T-helper 17 cell (primary cell): ENCODE data around the gene ZNF207. TPM values are rescaled to one million over a fixed set of nuclear protein-coding genes. Genes with fewer than 3 reads are reported as not detected.
A peak's percentile ranks its signal among the peaks of the same experiment; 100 is the strongest.
"Not testable (repeated sequence)": the region's sequence is repeated elsewhere in the genome, so short reads cannot be mapped to it uniquely, and the experiment has no call there.

Source experiments
- ATAC-seq: fragments of 150-1000 bp; cut with Tn5 transposase; 2 replicates; pipeline ENCODE4 v1.10.0; 2021; ENCODE audit warnings: mild to moderate bottlenecking, moderate library complexity
- DNase-seq, 3 donors: peaks; one replicate each; pipeline versions ENCODE4 v3.0.0 to v3.0.0-alpha.2; 2020 to 2021
- H3K9me3 ChIP-seq: one replicate; pipeline ENCODE4 v1.7.0; 2013; ENCODE audit warnings: low read length, mild to moderate bottlenecking; ENCODE audit not compliant: control insufficient read depth, poor library complexity, severe bottlenecking
- H3K27ac Mint-ChIP-seq: one replicate; pipeline ENCODE4 v1.8.0; 2022; ENCODE audit warnings: mild to moderate bottlenecking, moderate library complexity, mixed read lengths
- H3K27me3 Mint-ChIP-seq: one replicate; pipeline ENCODE4 v1.8.0; 2022; ENCODE audit warnings: mixed read lengths
- H3K36me3 Mint-ChIP-seq: one replicate; pipeline ENCODE4 v1.8.0; 2022; ENCODE audit warnings: low read depth, mixed read lengths
- H3K4me1 Mint-ChIP-seq: one replicate; pipeline ENCODE4 v1.8.0; 2022; ENCODE audit warnings: mild to moderate bottlenecking, mixed read lengths
- H3K4me3 Mint-ChIP-seq: one replicate; pipeline ENCODE4 v1.8.0; 2022; ENCODE audit warnings: mild to moderate bottlenecking, moderate library complexity, mixed read lengths
- total RNA-seq, 4 donors: library from RNA in 2 of 4; stranded (reverse) in 2 of 4; gene quantifications; one replicate each; pipeline ENCODE4 v1.2.3 and lab custom pipeline; 2022 to 2026

The ZNF207 gene
- total RNA-seq, 2 donors from 2014 or later, result 259 to 269 TPM

- H3K4me3 Mint-ChIP-seq, result peak overlapping the region; percentile 98
Observed at GRCh38 chr17:32342603-32343325, 7.2 kb upstream of the ZNF207 start.

GRCh38 chr17:32345951-32346600, 3.9 kb upstream of the ZNF207 start:
- peaks cover 10% of the 10 kb centered on the region for H3K36me3 Mint-ChIP-seq
- H3K4me3 Mint-ChIP-seq, result no peak overlapping the region
- no peak for ATAC-seq
- no peak for DNase-seq
- H3K27me3 Mint-ChIP-seq, result no peaks in the 10 kb centered on the region
- peaks cover 22% of the 10 kb centered on the region for H3K4me1 Mint-ChIP-seq
- no peaks in the 10 kb centered on the region for H3K9me3 ChIP-seq
- H3K27ac Mint-ChIP-seq, result no peak overlapping the region

More at GRCh38 chr17:32342603-32343325, 7.2 kb upstream of the ZNF207 start:
- Mint-ChIP-seq H3K4me1 (peaks cover 15% of the 10 kb centered on the region), H3K27me3 (no peaks in the 10 kb centered on the region), H3K36me3 (peaks cover 4% of the 10 kb centered on the region), H3K27ac (peak overlapping the region; percentile 96)
- ATAC-seq, result no peak
- no peaks in the 10 kb centered on the region for H3K9me3 ChIP-seq
- DNase-seq, result no peak

DNA sequence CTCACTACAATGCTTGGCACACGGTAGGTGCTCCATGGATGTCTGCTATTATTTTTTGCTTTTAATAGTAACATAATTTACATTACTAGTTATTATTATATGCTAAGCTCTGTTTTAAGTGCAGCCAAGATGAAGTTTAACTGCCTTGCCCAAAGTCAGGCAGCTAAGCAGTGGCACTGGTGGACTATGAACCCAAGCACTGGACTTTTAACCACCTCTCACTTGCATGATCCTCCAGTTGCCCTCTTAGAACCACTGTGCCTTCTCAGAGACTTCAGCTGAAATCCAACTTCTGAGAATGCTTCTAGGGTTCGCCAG, 1.5 kb upstream of the ZNF207 start:
- H3K9me3 ChIP-seq, result no peaks in the 10 kb centered on the region
- Mint-ChIP-seq H3K4me3 (no peak overlapping the region), H3K4me1 (peaks cover 20% of the 10 kb centered on the region), H3K36me3 (peaks cover 9% of the 10 kb centered on the region), H3K27ac (no peak overlapping the region), H3K27me3 (no peaks in the 10 kb centered on the region)
- DNase-seq, result no peak
- ATAC-seq, result no peak

GRCh38 chr17:32349503-32349853, 479 bp upstream of the ZNF207 start:
- Mint-ChIP-seq H3K4me1 (peaks cover 23% of the 10 kb centered on the region), H3K4me3 (peak overlapping the region; percentile 99), H3K27ac (peak overlapping the region; percentile 100), H3K27me3 (no peaks in the 10 kb centered on the region), H3K36me3 (peaks cover 9% of the 10 kb centered on the region)
- ATAC-seq (peak; percentile 17), DNase-seq (no peak)
- H3K9me3 ChIP-seq, result no peaks in the 10 kb centered on the region

DNA sequence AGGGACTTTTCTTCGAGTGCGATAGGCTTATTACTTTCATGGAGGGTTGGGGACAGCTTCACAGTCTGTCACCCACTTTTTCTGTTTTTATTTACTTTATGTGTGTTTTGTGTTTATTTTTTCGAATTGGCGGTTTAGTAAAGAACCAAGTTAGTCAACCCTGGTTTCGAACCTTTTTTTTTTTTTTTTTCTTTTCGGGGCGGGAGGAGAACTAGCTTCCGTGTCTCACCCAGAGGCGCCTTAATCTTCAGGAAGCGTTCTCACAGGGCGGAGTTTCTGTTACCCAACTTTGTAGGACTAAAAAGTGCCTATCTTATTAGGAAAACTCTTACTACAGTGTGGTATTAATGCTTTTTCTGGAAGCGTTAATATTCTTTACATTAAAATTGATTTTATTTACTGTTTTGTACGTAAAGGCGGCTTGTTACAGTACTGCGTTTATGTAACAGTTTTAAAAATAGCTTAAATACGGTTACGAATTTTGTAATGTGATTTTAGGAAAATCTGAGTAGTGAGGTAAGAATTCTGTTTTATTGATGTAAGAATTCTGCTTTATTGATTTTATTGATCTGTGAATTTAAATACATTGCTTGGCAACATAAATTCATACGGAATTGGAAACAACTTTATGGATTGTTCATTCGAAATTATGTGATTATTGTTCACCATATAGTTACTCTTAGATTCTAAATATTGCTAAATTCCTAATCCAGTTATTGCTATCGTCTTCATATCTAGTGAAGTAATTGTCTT, 885 bp downstream of the ZNF207 start:
- no peaks in the 10 kb centered on the region for H3K9me3 ChIP-seq
- ATAC-seq (peak; percentile 37), DNase-seq (peak in 2 of 3 donors; percentile 24 to 34)
- Mint-ChIP-seq H3K36me3 (peaks cover 18% of the 10 kb centered on the region), H3K4me3 (peak overlapping the region; percentile 99), H3K27me3 (no peaks in the 10 kb centered on the region), H3K27ac (peak overlapping the region; percentile 100), H3K4me1 (peaks cover 35% of the 10 kb centered on the region)

DNA sequence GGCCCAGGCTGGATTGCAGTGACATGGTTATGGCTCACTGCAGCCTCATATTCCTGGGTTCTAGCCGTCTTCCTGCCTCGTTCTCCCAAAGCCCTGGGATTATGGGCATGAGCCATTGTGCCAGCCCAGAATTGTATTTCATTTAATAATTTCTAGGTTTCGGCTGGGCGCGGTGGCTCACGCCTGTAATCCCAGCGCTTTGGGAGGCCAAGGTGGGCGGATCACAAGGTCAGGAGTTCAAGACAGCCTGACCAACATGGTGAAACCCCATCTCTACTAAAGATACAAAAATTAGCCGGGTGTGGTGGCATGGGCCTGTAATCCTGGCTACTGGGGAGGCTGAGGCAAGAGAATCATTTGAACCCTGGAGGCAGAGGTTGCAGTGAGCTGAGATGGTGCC, 2.8 kb downstream of the ZNF207 start:
- Mint-ChIP-seq H3K4me1 (peaks cover 43% of the 10 kb centered on the region), H3K27ac (peak overlapping the region; percentile 51), H3K36me3 (peaks cover 19% of the 10 kb centered on the region), H3K4me3 (peak overlapping the region; percentile 99)
- DNase-seq, H3K27me3 Mint-ChIP-seq, ATAC-seq, H3K9me3 ChIP-seq: not testable (repeated sequence)

- peak overlapping the region; percentile 91 for H3K27ac Mint-ChIP-seq
- H3K36me3 Mint-ChIP-seq, result peaks cover 9% of the 10 kb centered on the region
- peaks cover 32% of the 10 kb centered on the region for H3K4me1 Mint-ChIP-seq
- H3K27me3 Mint-ChIP-seq, result no peaks in the 10 kb centered on the region
- ATAC-seq, result no peak
- DNase-seq, result no peak
- H3K4me3 Mint-ChIP-seq, result peak overlapping the region; percentile 85
- H3K9me3 ChIP-seq, result no peaks in the 10 kb centered on the region
Observed at GRCh38 chr17:32355649-32356377, 5.9 kb downstream of the ZNF207 start.

- Mint-ChIP-seq H3K36me3 (peaks cover 9% of the 10 kb centered on the region), H3K27me3 (no peaks in the 10 kb centered on the region), H3K27ac (peak overlapping the region; percentile 91), H3K4me1 (peaks cover 33% of the 10 kb centered on the region), H3K4me3 (peak overlapping the region; percentile 64)
- no peak for DNase-seq
- no peak for ATAC-seq
- H3K9me3 ChIP-seq, result no peaks in the 10 kb centered on the region
Observed at GRCh38 chr17:32356378-32356743, 6.4 kb downstream of the ZNF207 start.

- peak overlapping the region; percentile 64 for H3K4me3 Mint-ChIP-seq
- H3K27me3 Mint-ChIP-seq, result no peaks in the 10 kb centered on the region
- H3K9me3 ChIP-seq, result no peaks in the 10 kb centered on the region
- H3K4me1 Mint-ChIP-seq, result peaks cover 30% of the 10 kb centered on the region
- ATAC-seq (no peak), DNase-seq (no peak)
- peak overlapping the region; percentile 91 for H3K27ac Mint-ChIP-seq
- peaks cover 9% of the 10 kb centered on the region for H3K36me3 Mint-ChIP-seq
Observed at GRCh38 chr17:32356750-32357149, 6.8 kb downstream of the ZNF207 start.

DNA sequence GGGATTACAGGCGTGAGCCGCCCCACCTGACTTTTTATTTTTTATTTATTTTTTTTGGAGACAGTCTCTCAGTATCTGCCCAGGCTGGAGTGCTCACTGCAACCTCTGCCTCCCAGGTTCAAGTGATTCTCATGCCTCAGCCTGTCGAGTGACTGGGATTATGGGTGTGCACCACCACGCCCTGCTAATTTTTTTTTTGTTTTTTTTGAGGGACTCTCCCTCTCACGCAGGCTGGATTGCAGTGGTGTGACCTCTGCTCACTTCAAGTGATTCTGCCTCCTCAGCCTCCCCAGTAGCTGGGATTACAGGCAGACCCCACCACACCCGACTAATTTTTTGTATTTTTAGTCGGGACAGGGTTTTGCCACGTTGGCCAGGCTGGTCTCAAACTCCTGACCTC, 7.7 kb downstream of the ZNF207 start:
- Mint-ChIP-seq H3K4me1 (peaks cover 30% of the 10 kb centered on the region), H3K27me3 (no peaks in the 10 kb centered on the region), H3K4me3 (no peak overlapping the region), H3K36me3 (peaks cover 9% of the 10 kb centered on the region), H3K27ac (peak overlapping the region; percentile 67)
- no peaks in the 10 kb centered on the region for H3K9me3 ChIP-seq
- DNase-seq, result no peak
- ATAC-seq, result no peak

DNA sequence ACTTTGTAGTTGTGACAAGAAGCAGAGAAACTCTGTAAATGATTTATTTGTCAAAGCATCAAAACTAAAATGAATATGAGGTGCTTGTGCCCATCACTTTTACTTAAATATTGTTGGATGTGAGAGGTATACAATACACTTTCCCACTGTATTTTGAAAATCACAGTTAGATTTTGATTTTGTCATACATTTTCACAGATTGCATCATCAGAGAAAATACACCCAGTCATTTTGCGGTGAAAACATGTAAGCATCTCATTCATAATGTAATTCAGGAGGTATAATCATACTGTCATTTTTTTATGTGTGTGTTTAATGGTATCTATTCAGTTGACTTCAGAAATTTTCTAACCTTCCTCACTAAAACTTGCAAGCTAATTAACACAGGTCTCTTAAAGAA, 11.3 kb downstream of the ZNF207 start:
- DNase-seq, result no peak
- Mint-ChIP-seq H3K36me3 (no peaks in the 10 kb centered on the region), H3K4me3 (no peak overlapping the region), H3K4me1 (peaks cover 12% of the 10 kb centered on the region), H3K27me3 (no peaks in the 10 kb centered on the region), H3K27ac (no peak overlapping the region)
- H3K9me3 ChIP-seq, result no peaks in the 10 kb centered on the region
- ATAC-seq, result no peak

GRCh38 chr17:32370426-32370825, 20.5 kb downstream of the ZNF207 start:
- Mint-ChIP-seq H3K36me3 (peaks cover 3% of the 10 kb centered on the region), H3K27me3 (no peaks in the 10 kb centered on the region), H3K4me1 (peaks cover 10% of the 10 kb centered on the region), H3K4me3 (no peak overlapping the region), H3K27ac (no peak overlapping the region)
- no peak for ATAC-seq
- H3K9me3 ChIP-seq, result no peaks in the 10 kb centered on the region
- DNase-seq, result no peak
